ENCODE data around the gene IL18R1. TPM values are rescaled to one million over a fixed set of nuclear protein-coding genes. Genes with fewer than 3 reads are reported as not detected.

IL18R1 gene
- polyA plus RNA-seq, 1 experiment, result 2.5 TPM

GRCh38 chr2:102401865-102402264 lies 46.3 kb downstream of the IL18R1 start:
- POLR2A ChIA-PET, result no interaction called here
- CTCF ChIA-PET, result interaction anchor here (0.5 to 1.0 kb wide), 2 partner anchors 50 to 71 kb away, joined by 3 to 4 read pairs; partner anchors contain the start of gene SLC9A4
- TF ChIP-seq CTCF (IDR thresholded peaks at IDR 0.05; ENCODE audit: low read depth, low read length), result no peak
- no peaks in the 10 kb centered on the region for H3K9me3 ChIP-seq (ENCODE audit: control insufficient read depth, insufficient read depth, low read length)
- DNase-seq (ENCODE audit: low read depth, low spot score), result no peak
- H3K27ac ChIP-seq (ENCODE audit: low read depth, low read length), result no peak overlapping the region
- no peak overlapping the region for H3K4me3 ChIP-seq (ENCODE audit: low read depth, low read length)
- no peaks in the 10 kb centered on the region for H3K27me3 ChIP-seq (ENCODE audit: control insufficient read depth, insufficient read depth, low read length)

GRCh38 chr2:102410952-102411351 lies 55.4 kb downstream of the IL18R1 start:
- Histone ChIP-seq H3K27ac (ENCODE audit: low read depth, low read length) (no peak overlapping the region), H3K9me3 (ENCODE audit: control insufficient read depth, insufficient read depth, low read length) (no peaks in the 10 kb centered on the region), H3K4me3 (ENCODE audit: low read depth, low read length) (no peak overlapping the region), H3K27me3 (ENCODE audit: control insufficient read depth, insufficient read depth, low read length) (peaks cover 6% of the 10 kb centered on the region)
- ChIA-PET CTCF (no interaction called here), POLR2A (no interaction called here)
- no peak for TF ChIP-seq CTCF (IDR thresholded peaks at IDR 0.05; ENCODE audit: low read depth, low read length)
- no peak for DNase-seq (ENCODE audit: low read depth, low spot score)

- DNase-seq (ENCODE audit: low read depth, low spot score), result no peak
- no peak for TF ChIP-seq CTCF (IDR thresholded peaks at IDR 0.05; ENCODE audit: low read depth, low read length)
- POLR2A ChIA-PET, result no interaction called here
- H3K27me3 ChIP-seq (ENCODE audit: control insufficient read depth, insufficient read depth, low read length), result peaks cover 6% of the 10 kb centered on the region
- H3K4me3 ChIP-seq (ENCODE audit: low read depth, low read length), result no peak overlapping the region
- CTCF ChIA-PET, result no interaction called here
- no peaks in the 10 kb centered on the region for H3K9me3 ChIP-seq (ENCODE audit: control insufficient read depth, insufficient read depth, low read length)
- H3K27ac ChIP-seq (ENCODE audit: low read depth, low read length), result no peak overlapping the region
Observed at GRCh38 chr2:102412199-102412598, 56.6 kb downstream of the IL18R1 start.

GRCh38 chr2:102417946-102418345 lies 62.4 kb downstream of the IL18R1 start:
- no peaks in the 10 kb centered on the region for H3K27me3 ChIP-seq (ENCODE audit: control insufficient read depth, insufficient read depth, low read length)
- no peak overlapping the region for H3K27ac ChIP-seq (ENCODE audit: low read depth, low read length)
- H3K9me3 ChIP-seq (ENCODE audit: control insufficient read depth, insufficient read depth, low read length), result no peaks in the 10 kb centered on the region
- ChIA-PET CTCF (no interaction called here), POLR2A (no interaction called here)
- DNase-seq (ENCODE audit: low read depth, low spot score), result no peak
- no peak for TF ChIP-seq CTCF (IDR thresholded peaks at IDR 0.05; ENCODE audit: low read depth, low read length)
- H3K4me3 ChIP-seq (ENCODE audit: low read depth, low read length), result no peak overlapping the region

- Histone ChIP-seq H3K4me3 (ENCODE audit: low read depth, low read length) (no peak overlapping the region), H3K9me3 (ENCODE audit: control insufficient read depth, insufficient read depth, low read length) (no peaks in the 10 kb centered on the region), H3K27me3 (ENCODE audit: control insufficient read depth, insufficient read depth, low read length) (peaks cover 3% of the 10 kb centered on the region), H3K27ac (ENCODE audit: low read depth, low read length) (no peak overlapping the region)
- CTCF ChIA-PET, result interaction anchor here (0.5 to 1.5 kb wide), 4 partner anchors 25 to 178 kb away, joined by 3 to 5 read pairs (median 4); partner anchors contain the start of gene SLC9A4
- no peak for TF ChIP-seq CTCF (IDR thresholded peaks at IDR 0.05; ENCODE audit: low read depth, low read length)
- POLR2A ChIA-PET, result no interaction called here
- no peak for DNase-seq (ENCODE audit: low read depth, low spot score)
Observed at GRCh38 chr2:102418421-102418961, 62.9 kb downstream of the IL18R1 start.
